Endothelial cell of umbilical vein (primary cell): Measurements from ENCODE around the gene WNT11.

Source experiments
- CTCF ChIP-seq, 2 donors: IDR thresholded peaks; 1 replicate in 1 of 2; 2 replicates in 1 of 2; pipeline ENCODE4 v1.5.1; 2011; ENCODE audit warnings: low read length in 2 of 2, mild to moderate bottlenecking in 2 of 2, moderate library complexity in 2 of 2, control low read depth in 1 of 2, inconsistent platforms in 1 of 2, low read depth in 1 of 2; ENCODE audit not compliant: insufficient read depth in 1 of 2; ENCODE audit errors: extremely low read depth in 1 of 2
- EZH2 ChIP-seq: IDR thresholded peaks from 2 replicates; pipeline ENCODE4 v1.6.1; 2012; ENCODE audit warnings: borderline replicate concordance, low read depth, mild to moderate bottlenecking, moderate library complexity, low read length, inconsistent platforms; ENCODE audit not compliant: severe bottlenecking
- POLR2A ChIP-seq: IDR thresholded peaks from 2 replicates; pipeline ENCODE4 v1.6.1; 2012; ENCODE audit warnings: low read depth, mild to moderate bottlenecking, control low read depth, low read length

- TF ChIP-seq CTCF (IDR thresholded peaks at IDR 0.05; ENCODE audit: extremely low read depth in 1 of 2, insufficient read depth in 1 of 2, low read depth in 1 of 2, low read length in 2 of 2) (no peak), EZH2 (no peak), POLR2A (no peak)
These were observed 46.2 kb downstream of the WNT11 start for GRCh38 chr11:76159983-76160661.
